Stimulated activated CD4-positive, alpha-beta T cell treated with anti-CD3 and anti-CD28 coated beads, Interleukin-15, amount 100 ng/mL, for 48 hours (primary cell): ENCODE measurements around the gene LRRC74B.

Source experiments
- DNase-seq, 2 donors: peaks; one replicate each; pipeline ENCODE4 v3.0.0-alpha.2; 2020; ENCODE audit warnings: low read depth in 2 of 2

The LRRC74B gene

DNA sequence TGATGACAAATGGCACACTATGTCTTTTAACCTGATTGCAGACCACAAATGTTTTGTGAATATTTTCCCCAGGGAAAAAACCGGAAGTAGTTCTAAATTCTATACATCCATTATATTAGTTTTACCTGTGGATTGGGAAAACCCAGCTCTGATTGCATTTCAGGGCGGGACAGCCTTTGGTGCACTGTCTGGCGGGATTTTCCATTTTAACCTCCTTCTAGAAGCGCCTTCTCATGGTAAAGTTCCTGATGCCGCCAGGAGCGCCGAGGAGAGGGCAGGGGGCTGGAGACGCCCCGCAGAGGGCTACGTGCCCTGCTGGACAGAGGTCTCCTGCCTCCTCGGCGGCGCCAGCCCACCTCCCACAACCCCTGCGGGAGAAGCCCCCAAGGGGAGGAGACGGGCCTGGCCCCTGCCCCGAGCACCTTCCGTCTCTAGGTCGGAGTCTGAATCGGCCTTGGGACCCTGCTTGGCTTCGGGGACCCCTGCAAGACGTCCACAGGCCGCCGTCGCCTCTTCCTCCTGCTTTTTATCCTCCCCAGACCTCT lies 32.0 kb upstream of the LRRC74B start:
- no peak for DNase-seq

DNA sequence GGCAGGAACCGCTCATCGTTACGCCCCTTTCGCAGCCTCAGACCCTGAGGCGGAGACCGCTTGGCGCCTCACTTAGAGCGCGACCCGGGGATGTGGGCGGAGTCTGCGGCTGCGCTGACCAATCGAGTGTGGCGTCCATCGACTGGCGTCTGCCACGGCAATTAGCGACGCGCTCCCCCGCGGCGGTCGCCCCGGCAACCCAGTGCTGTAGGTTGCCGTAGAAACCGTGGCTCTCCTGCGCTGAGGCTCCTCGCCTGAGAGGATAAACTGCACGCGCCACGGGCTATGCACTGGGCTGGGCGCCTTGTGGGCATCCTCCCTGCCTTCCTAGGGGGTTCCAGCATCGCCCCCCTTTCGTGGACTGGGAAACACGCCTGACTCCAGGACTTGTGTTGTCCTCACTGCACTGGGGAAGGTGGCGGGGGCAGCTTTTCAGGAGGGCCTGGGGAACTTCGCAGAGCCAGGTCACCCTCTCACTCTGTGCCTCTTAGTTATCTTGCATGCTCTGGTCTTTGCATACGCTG lies 31.5 kb upstream of the LRRC74B start:
- DNase-seq, result peak; percentile 71 to 86

DNA sequence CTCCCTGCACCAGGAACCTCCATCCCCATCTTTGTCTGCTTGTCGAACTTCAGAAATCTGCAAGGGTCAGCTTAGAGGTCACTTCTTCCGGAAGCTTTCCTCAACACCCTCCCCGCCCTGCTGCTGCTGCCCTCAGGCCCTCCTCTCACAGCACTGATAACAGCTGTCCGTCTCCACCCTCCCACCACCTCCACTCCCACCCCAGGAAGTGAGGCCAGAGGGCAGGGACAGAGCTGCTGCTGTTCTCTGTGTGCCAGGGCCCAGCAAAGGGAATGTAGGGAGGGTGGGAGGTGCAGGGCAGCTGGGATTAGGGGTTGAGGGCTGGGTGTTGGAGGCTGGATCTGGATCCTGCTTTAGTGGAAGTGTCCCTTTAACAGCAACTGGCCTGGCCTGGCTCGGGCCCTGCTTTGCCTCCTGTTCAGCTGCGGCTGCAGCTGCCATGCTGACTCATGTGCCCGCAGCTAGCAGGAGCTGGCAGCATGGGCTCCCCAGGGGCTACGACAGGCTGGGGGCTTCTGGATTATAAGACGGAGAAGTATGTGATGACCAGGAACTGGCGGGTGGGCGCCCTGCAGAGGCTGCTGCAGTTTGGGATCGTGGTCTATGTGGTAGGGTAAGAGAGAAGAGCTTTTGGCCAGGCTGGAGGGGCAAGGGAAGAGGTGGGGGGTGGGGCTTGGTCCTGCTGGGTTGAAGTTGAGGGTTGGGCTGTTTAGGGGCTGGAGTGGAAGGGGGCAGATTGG lies 30.9 kb upstream of the LRRC74B start, which contains the start of gene P2RX6:
Gene P2RX6 (plus strand): TSS at position 440 of the 740 bp plus-strand sequence. CDS start 10 bp downstream, at position 450.
- no peak for DNase-seq

DNA sequence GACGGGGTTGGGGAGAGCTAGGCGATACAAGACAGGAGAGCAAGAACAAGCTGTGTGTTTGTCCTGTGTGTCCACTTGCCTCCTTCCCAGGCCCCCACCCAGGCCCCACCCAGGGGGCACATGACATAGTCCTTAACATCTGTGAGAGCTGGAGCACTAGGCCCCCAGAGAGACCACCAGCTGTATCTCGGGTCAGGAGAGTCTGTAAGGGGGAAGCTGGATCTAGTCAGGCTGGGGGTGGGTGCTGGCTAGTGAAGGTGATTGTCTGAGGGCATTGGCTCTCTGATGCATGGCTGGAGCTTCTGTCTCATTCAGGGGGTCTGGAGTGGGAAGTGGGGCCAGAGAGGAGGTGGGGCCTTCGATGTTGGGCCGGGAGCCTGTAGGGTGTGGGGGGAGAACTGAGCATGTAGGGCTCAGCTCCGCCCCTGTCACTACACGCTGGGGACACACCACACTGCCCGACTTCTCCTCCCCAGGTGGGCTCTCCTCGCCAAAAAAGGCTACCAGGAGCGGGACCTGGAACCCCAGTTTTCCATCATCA lies 30.2 kb upstream of the LRRC74B start:
- no peak for DNase-seq

DNA sequence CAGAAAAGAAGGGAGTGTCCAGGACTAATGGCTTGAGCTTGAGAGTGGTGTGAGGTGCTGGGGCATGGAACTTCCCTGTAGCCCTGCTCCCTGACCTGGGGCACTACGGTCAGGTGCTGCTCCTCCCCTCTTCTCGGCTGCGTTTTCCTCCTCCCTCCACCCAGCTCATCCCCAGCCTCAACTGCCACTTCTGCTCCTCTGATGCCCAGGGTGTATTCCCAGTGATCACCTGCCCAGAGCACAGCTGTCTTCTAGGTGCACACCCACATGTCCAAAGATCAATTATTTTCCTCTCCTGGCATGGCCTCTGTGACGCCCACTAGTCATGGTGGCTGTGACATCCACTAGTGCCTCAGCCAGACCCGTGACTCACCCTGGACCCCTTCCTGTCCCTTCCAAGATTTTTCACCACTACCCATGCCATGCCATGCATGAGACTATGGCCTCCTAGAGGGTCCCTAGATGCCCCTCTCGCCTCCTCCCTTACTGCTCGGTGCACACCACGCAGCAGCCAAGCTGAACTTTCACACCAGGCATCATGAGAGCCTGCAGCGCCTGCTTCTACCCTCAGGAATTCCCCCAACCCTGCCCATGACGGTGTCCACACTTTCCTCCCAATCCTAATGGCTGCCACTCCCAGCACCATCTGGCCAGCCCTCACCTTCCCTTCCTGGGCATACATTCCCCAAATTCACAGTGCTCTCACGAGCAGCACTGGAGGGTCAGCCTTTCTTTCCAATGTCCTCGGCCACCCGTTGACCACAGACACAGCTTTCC lies 28.9 kb upstream of the LRRC74B start:
- no peak for DNase-seq

DNA sequence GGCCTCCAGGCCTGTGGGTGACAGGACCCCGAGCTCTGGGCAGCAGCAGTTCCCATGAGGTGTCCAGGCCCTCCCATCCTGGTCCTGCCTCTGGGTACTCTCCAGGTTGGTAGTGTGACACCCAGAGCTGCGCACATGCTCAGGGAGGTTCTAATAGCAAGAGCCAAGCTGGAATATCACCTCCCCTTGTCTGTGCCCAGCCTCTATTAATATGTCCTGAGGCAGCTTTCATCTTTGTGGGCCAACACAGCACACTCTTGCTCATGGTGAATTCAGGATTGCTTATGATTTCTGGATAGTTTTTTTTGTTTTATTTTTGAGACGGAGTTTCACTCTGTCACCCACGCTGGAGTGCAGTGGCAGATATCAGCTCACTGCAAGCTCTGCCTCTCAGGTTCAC lies 27.4 kb upstream of the LRRC74B start:
- no peak for DNase-seq

DNA sequence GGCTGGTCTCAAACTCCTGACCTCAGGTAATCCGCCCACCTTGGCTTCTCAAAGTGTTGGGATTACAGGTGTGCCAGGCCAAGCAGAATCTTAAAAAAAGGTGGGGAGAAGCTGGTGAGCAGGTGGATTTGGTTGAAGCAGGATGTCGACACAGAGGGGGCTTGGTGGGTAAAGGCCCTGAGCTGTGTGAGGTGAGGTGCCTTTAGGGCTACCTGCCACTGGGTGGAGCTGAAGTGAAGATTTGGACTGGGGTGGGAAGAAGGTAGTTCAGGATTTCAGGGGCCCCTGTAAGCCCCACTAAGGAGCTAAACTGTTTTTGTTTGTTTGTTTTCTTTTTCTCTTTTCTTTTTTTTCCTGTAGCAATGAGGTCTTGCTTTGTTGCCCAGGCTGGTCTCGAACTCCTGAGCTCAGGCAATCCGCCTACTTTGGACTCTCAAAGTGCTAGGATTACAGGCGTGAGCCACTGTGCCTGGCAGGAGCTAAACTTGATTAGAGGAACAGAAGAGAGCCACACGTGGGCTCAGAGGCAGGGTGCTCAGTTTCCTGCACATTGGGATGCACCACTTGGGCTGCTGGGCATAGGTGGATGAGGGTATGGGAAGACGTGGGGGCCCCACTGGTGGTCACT lies 24.8 kb upstream of the LRRC74B start:
- no peak for DNase-seq

DNA sequence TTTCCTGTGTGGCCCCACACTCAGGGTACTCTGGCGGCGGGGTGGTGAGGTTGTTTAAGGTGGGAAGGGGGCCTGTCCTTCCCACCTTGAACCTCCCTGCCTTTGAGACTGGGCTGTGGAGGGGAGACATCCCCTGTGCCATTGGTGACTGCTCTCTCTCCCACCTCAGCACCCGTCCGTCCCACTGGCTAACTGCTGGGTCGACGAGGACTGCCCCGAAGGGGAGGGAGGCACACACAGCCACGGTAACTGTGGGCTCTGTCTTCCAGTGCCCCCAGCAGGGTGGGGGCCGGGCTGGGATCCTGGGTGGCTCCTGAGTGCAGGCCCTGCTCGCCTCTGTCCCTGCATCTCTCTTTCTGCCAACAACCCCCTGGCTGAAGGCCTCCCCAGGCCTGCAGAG lies 23.2 kb upstream of the LRRC74B start:
- DNase-seq, result no peak

DNA sequence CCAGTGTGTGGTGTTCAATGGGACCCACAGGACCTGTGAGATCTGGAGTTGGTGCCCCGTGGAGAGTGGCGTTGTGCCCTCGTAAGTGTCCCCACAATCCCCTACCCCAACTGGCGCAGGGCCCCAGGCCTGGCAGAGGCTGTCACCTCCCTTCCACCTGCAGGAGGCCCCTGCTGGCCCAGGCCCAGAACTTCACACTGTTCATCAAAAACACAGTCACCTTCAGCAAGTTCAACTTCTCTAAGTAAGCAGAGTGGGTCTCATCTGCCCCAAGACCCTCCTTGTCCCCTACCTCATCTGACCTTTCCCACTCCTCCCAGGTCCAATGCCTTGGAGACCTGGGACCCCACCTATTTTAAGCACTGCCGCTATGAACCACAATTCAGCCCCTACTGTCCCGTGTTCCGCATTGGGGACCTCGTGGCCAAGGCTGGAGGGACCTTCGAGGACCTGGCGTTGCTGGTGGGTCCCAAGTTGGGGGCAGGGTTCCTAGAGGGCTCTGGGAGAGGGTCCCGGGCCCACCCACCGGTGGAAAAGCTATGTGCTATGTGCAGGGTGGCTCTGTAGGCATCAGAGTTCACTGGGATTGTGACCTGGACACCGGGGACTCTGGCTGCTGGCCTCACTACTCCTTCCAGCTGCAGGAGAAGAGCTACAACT lies 22.7 kb upstream of the LRRC74B start:
- no peak for DNase-seq

DNA sequence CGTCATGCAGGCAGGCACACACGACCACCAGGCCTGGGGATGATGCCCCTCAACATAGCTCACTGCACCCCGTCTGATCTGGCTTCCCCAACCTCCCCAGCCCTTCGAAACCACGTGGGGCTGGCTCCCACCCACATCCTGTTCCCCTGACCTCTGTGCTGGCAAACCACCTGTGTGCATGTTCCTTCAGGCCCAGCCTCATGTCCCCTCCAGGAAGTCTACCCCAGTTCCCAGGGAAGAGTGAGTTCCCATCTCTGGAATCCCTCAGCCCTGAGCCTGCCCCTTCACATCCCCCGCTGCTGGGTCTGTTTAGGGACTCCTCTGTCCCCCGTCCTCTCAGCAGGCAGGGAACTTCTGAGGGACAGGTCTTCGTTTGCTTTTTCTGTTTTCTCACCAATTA lies 20.5 kb upstream of the LRRC74B start:
- no peak for DNase-seq

DNA sequence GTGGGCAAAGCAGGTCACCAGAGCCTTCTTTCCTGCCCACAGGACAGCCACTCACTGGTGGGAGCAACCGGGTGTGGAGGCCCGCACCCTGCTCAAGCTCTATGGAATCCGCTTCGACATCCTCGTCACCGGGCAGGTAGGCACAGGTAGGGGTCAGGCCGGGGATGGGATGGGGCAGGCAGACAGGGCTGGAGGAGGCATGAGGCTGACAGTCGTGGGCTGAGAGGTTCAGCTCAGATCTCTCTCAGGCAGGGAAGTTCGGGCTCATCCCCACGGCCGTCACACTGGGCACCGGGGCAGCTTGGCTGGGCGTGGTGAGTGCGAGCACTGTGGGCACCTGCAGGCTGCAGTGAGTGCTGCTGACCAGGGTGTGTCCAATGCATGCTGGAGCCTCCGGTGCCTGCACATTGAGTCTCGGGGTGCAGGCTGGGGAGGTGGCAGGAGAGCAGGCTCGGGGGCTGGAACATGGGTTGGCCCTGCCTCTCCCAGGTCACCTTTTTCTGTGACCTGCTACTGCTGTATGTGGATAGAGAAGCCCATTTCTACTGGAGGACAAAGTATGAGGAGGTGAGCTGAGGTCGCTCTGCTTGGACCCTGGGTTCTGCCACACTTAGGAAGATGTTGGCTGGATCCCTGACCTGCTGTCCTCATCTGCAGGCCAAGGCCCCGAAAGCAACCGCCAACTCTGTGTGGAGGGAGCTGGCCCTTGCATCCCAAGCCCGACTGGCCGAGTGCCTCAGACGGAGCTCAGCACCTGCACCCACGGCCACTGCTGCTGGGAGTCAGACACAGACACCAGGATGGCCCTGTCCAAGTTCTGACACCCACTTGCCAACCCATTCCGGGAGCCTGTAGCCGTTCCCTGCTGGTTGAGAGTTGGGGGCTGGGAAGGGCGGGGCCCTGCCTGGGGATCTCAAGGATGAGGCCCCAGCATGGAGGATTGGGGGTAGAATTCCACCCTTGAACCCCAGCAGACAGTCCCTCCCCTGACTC lies 19.7 kb upstream of the LRRC74B start:
- no peak for DNase-seq

DNA sequence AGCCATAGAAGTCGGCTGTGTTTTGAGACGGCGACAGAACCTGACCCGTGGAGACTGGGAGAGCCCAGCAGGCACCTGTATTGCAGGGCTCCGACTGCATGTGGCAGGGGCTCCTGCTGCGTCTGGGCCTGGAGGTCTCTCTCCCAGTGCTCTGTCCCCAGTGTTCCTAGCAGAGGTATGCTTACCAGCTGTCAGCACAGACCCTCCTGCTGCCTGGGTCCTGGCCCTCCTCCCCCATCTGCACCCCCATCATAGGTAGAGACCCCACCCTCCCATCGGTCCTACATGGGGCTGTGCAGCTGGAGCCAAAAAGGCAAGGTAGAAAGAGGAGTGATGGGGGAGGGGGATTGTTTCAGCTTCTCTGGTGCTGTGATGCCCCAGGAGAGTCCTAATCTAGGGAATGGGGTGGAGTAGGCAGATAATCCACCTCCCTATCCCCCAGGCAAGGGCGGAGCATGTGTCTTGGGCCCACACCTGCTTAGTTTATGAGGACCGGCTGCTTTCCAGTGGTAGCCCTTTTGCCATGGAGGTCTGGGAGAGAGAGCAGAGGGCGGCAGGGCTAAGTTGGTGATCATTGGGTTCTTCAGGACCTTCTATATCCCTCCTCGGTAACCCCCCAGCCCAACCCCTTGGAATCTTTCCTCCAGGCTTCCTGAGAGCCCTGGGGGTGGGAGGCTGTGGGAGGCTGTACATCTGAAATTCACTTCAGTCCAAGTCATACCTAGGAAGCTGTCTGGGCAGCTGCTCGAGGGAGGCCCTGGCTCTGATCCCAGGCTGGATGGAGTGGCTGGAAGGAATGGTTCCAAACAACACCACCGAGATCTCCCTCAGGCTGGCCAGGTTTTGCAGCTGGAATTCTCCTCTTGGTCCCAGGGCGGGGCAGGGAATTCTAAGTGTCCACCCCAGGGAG lies 18.7 kb upstream of the LRRC74B start:
- no peak for DNase-seq

DNA sequence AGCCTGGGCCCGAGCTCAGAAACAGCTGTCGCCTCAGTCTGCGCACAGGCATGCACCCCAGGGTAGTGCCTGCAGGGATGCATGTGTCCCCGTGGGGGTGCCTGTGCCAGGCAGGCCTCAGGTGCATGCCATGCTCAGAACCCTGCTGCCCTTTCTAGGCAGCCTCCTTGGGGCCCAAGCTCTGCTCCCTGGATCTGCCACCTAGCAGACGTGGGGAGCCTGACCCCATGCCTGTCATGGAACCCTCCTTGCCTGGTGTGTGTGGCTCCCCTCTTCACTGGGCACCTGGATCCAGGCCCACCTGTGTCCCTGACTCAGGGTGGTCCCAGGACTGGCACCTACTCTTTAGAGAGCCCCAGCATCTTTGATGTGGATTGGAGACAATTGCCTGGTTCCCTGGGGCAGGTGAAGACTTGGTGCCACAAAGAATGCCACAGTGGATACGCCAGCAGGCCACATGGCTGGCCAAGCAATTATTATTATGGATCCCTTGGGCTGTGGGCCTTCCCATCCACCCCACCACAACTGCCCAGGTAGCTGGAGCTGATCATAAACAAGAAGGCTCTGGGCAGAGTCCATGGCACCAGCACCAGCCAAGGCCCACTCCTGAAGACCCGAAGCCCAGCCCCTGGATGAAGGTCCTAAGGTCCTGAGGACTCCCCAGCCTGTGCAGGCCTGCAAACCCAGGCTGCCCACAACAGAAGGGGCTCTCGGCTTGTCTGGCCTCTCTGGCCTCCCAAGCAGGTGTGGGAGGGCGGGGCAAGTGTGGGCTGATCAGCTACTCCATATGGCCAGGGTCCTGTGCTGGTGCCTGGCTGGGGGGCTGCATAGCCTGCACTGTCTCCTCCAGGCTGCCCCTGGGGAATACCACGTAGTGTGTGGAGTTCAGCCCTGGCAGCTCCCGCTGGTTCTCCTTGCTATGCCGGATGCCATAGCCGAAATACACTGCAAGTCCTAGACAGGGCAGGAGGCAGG lies 17.2 kb upstream of the LRRC74B start:
- no peak for DNase-seq

DNA sequence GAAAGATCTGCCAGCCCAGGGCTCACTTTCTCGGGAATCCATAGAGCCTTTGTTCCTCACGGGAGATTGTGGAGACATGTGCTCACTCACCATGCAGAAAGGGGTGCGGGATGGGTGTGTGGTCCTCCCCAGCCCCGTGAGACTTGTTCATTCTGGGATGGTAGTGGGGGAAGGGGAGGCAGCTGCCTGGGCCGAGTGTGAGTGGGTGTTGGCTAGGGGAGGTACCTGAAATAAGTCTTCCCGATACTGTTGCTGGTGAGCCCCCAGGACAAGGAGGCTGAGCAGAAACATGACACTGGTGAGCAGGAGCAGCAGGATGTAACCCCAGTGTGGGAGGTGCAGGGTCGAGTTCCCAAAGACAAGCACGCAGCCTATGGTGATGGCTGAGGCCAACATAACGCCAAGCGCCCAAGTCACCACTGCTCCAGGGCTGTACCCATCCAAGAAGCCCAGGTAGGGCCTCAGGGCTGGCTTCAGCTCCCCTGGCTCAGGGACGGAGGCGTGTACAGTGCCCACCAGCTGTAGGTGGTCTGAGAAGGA lies 16.2 kb upstream of the LRRC74B start:
- DNase-seq, result no peak

DNA sequence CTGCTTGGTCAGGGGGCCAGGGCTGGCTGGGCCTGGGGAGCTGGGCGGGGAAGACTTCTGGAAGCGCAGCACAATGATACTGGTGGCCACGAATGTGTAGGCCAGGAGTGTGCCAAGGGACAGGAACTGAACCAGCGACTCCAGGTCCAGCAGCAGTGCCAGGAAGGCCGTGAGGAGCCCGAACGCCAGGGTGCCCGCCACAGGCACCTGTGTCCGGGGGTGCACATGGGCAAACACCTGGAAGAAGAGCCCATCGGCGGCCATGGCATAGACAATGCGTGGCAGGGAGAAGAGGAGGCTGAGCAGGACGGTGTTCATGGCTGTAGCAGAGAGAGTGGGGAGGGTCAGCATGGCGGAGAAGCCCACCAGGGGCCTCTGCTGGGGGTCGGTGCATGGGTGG lies 15.7 kb upstream of the LRRC74B start:
- no peak for DNase-seq

DNA sequence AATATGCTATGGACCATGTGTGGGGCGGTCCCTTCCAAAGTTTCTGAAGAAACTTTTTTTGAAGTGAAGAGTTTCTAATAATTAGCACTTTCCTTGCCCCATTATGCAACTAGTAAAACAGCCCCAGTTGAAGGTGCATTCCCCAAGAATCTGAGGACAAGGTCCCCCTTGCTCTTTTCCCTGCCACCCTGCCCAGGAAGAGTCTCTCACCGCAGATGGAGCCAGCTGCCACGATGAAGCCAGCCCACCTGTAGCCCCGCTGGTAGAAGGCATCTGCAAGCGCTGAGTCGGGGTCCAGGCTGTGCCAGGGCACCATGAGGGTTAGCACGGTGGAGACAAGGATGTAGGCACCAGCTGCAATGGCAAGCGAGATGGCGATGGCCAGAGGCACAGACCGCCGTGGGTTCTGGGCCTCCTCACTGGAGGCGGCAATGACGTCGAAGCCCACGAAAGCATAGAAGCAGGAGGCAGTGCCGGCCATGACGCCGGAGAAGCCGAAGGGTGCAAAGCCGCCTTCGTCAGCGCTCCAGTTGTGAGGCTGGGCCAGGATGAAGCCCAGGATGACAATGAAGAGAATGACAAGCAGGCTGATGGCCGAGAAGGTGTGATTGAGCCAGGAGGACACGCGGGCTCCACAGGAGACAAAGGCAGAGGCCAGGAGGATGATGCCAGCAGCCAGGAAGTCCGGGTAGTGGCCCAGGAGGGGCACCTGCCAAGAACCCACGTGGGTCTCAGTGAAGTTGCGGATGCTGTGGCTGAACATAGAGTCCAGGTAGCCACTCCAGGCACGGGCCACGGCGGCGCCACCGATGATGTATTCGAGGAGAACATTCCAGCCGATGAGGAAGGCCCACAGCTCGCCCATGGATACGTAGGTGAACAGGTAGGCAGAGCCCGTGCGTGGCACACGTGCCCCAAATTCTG lies 14.9 kb upstream of the LRRC74B start:
- no peak for DNase-seq
